Measurements from ENCODE around the gene MPRIP.

DNA sequence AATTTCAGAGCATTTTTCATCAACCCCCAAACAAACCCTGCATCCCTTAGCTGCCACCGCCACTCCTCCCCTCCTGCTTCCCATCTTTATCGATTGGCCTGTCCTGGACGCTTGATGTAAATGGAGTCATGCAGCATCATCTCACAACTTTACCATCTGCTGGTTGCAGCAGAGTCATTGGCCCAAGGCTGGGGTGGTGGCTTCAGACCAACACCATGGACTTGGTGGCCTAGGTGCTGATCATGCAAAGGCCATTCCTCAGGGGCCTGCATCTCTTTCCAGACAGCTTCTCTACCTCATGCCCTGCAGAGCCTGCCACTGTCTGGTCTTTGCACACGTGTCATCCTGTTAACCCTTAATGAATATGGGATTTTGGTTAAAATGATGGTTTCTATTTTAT lies 73.4 kb downstream of the MPRIP start:
- TF ChIP-seq CTCF (IDR thresholded peaks at IDR 0.05) (no peak), POLR2A (IDR thresholded peaks at IDR 0.05) (no peak)

All from Peyer's patch (tissue), 4 donors.